Measurements from ENCODE around the gene USP34.

DNA sequence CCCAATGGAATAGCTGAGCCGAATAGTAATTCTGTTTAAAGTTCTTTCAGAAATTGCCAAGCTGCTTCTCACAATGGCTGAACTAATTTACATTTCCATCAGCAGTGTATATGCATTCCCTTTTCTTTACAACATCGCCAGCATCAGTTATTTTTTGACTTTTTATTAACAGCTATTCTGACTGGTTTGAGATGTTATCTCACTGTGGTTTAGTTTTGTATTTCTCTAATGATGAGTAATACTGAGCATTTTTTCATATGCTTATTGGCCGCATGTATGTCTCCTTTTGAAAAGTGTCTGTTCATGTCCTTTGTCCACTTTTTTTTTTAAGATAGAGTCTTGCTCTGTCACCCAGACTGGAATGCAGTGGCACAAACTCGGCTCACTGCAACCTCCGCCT is 208.2 kb downstream of the USP34 start:
- TF ChIP-seq GATA2 (IDR thresholded peaks at IDR 0.05; ENCODE audit: low read depth, low read length) (no peak), GATA3 (IDR thresholded peaks at IDR 0.05; ENCODE audit: low read depth, low read length) (no peak)

All from SH-SY5Y (cell line).